Body of pancreas (tissue), 4 donors: Measurements from ENCODE around the gene LAMA5.

Source experiments
- CTCF ChIP-seq, 7 experiments: fragments of 450-650 bp in 4 of 7; fragments of 200-600 bp in 3 of 7; sonication (generic) in 3 of 7; IDR thresholded peaks; one replicate each; pipeline ENCODE4 v1.5.1; 2016 to 2019; ENCODE audit warnings: antibody characterized with exemption in 7 of 7
- POLR2A ChIP-seq, 3 donors: fragments of 450-650 bp; IDR thresholded peaks; one replicate each; pipeline ENCODE4 v1.6.1; 2016; ENCODE audit warnings: antibody characterized with exemption in 3 of 3, mild to moderate bottlenecking in 2 of 3

- TF ChIP-seq CTCF (IDR thresholded peaks at IDR 0.05), result no peak
- no peak for TF ChIP-seq POLR2A (IDR thresholded peaks at IDR 0.05)
These were observed 94.9 kb downstream of the LAMA5 start for GRCh38 chr20:62272200-62272599.
